HepG2 (cell line): Measurements from ENCODE around the gene MOXD1. TPM values are rescaled to one million over a fixed set of nuclear protein-coding genes. Genes with fewer than 3 reads are reported as not detected.

Experiments
- ATAC-seq: fragments of 200-7000 bp; cut with Tn5 transposase; 3 replicates; pipeline ENCODE4 v1.9.1; 2020; ENCODE audit warnings: mild to moderate bottlenecking, moderate library complexity
- BruUV-seq: library from RNA; stranded (reverse); fragments of 400-500 nt; replicated peaks from 2 replicates; lab custom pipeline; 2021; lab: Mats Ljungman, UMichigan
- CTCF ChIA-PET: fragments of 300-600 bp; formaldehyde crosslinking; extraction: SDS; loops from one replicate; lab custom pipeline; 2021; ENCODE audit warnings: low total read pairs, inconsistent platforms, low intra/inter-chr PET ratio; lab: Yijun Ruan, JAX
- POLR2A ChIA-PET: fragments of 350-600 bp; sonication (Branson Sonifier 250); formaldehyde crosslinking; loops from one replicate; lab custom pipeline; 2020; ENCODE audit warnings: antibody characterized with exemption, inconsistent platforms; lab: Yijun Ruan, JAX
- DNase-seq: peaks from one replicate; pipeline ENCODE4 v3.0.0-alpha.2; 2015; ENCODE audit warnings: low spot score
- FAIRE-seq: peaks from 3 replicates; lab custom pipeline; 2011; peaks lifted over from hg19 to GRCh38; lab: Jason Lieb, UNC
- H2AFZ ChIP-seq: one replicate; pipeline ENCODE4 v1.6.1; 2011; ENCODE audit warnings: low read length, inconsistent platforms
- H3K27ac ChIP-seq: fragments of 300-600 bp; 3 replicates; pipeline ENCODE4 v1.8.0; 2011; ENCODE audit warnings: mixed run types, mild to moderate bottlenecking, mixed read lengths, low read length, inconsistent platforms; ENCODE audit not compliant: insufficient read depth; ENCODE audit errors: extremely low read length
- H3K27me3 ChIP-seq, 2 experiments: fragments of 200-600 bp in 1 of 2; 2 replicates in 1 of 2; 3 replicates in 1 of 2; pipeline versions ENCODE4 v1.6.0 to v1.8.0; 2011; ENCODE audit warnings: low read length in 2 of 2, mild to moderate bottlenecking in 2 of 2, moderate library complexity in 2 of 2, inconsistent platforms in 1 of 2; ENCODE audit not compliant: insufficient read depth in 2 of 2, control insufficient read depth in 1 of 2
- H3K36me3 ChIP-seq, 2 experiments: fragments of 200-600 bp in 1 of 2; replicated peaks in 1 of 2; 2 replicates in 1 of 2; 3 replicates in 1 of 2; pipeline versions ENCODE4 v1.5.1 to v1.8.0; 2011; ENCODE audit warnings: low read length in 2 of 2, inconsistent platforms in 1 of 2; ENCODE audit not compliant: insufficient read depth in 2 of 2, control insufficient read depth in 1 of 2
- H3K4me1 ChIP-seq: 2 replicates; pipeline ENCODE4 v1.5.1; 2012; ENCODE audit warnings: low read length, inconsistent platforms; ENCODE audit not compliant: insufficient read depth
- H3K4me2 ChIP-seq: 2 replicates; pipeline ENCODE4 v1.6.0; 2011; ENCODE audit warnings: low read depth, low read length, inconsistent platforms
- H3K4me3 ChIP-seq, 3 experiments: fragments of 200-600 bp in 1 of 3; sonication (generic), shearing (Covaris generic) in 1 of 3; replicated peaks in 1 of 3; 2 replicates each; pipeline ENCODE4 v1.5.1; 2011 to 2016; ENCODE audit warnings: low read length in 3 of 3, inconsistent platforms in 2 of 3, low read depth in 2 of 3, mild to moderate bottlenecking in 2 of 3, control low read depth in 1 of 3, mixed read lengths in 1 of 3; ENCODE audit not compliant: insufficient read depth in 1 of 3
- H3K79me2 ChIP-seq: one replicate; pipeline ENCODE4 v1.6.1; 2011; ENCODE audit warnings: low read length, inconsistent platforms; ENCODE audit not compliant: insufficient read depth
- H3K9ac ChIP-seq: 2 replicates; pipeline ENCODE4 v1.6.0; 2011; ENCODE audit warnings: mild to moderate bottlenecking, low read depth, low read length, inconsistent platforms; ENCODE audit not compliant: insufficient read depth
- H3K9me3 ChIP-seq: 2 replicates; pipeline ENCODE4 v1.5.1; 2012; ENCODE audit warnings: mild to moderate bottlenecking, low read length
- H4K20me1 ChIP-seq: 2 replicates; pipeline ENCODE4 v1.6.0; 2011; ENCODE audit warnings: inconsistent platforms, mild to moderate bottlenecking, low read length, moderate library complexity; ENCODE audit not compliant: insufficient read depth
- ATF7 ChIP-seq, 2 experiments: fragments of 450-650 bp in 1 of 2; sonication (generic) in 1 of 2; formaldehyde crosslinking in 1 of 2; IDR thresholded peaks; 2 replicates each; pipeline versions ENCODE4 v1.4.0 to v1.6.1; 2016 to 2020; ENCODE audit warnings: antibody characterized with exemption in 1 of 2, mild to moderate bottlenecking in 1 of 2, missing genetic modification reagents in 1 of 2
- KAT8 ChIP-seq: IDR thresholded peaks from 2 replicates; pipeline ENCODE4 v1.6.1; 2016; ENCODE audit warnings: missing genetic modification reagents, missing compliant biosample characterization
- MAFF ChIP-seq: IDR thresholded peaks from 2 replicates; pipeline ENCODE4 v1.6.1; 2011; ENCODE audit warnings: low read depth, low read length, improper control_type of control experiment
- MAFK ChIP-seq, 2 experiments: IDR thresholded peaks in 1 of 2; conservative IDR thresholded peaks in 1 of 2; 2 replicates each; pipeline ENCODE4 v1.6.1; 2011; ENCODE audit warnings: improper control_type of control experiment in 2 of 2, low read length in 2 of 2
- MYNN ChIP-seq: sonication (generic); formaldehyde crosslinking; IDR thresholded peaks from 2 replicates; pipeline ENCODE4 v1.4.0; 2020; ENCODE audit warnings: mild to moderate bottlenecking, low read depth, missing genetic modification reagents
- PITX1 ChIP-seq: sonication (generic); formaldehyde crosslinking; IDR thresholded peaks from 2 replicates; pipeline ENCODE4 v1.5.1; 2020; ENCODE audit warnings: mild to moderate bottlenecking, missing genetic modification reagents
- RORA ChIP-seq: sonication (generic); formaldehyde crosslinking; IDR thresholded peaks from 2 replicates; pipeline ENCODE4 v1.5.0; 2020; ENCODE audit warnings: mild to moderate bottlenecking, missing genetic modification reagents, moderate library complexity
- SMYD3 ChIP-seq: sonication (generic); formaldehyde crosslinking; IDR thresholded peaks from 2 replicates; pipeline ENCODE4 v1.8.1; 2023; ENCODE audit warnings: mild to moderate bottlenecking, missing genetic modification reagents
- ZEB1 ChIP-seq: IDR thresholded peaks from 2 replicates; pipeline ENCODE4 v1.6.1; 2012; ENCODE audit warnings: mild to moderate bottlenecking, low read depth, inconsistent platforms; ENCODE audit not compliant: insufficient replicate concordance
- ZNF10 ChIP-seq: sonication (generic); formaldehyde crosslinking; IDR thresholded peaks from 2 replicates; pipeline ENCODE4 v1.4.0; 2020; ENCODE audit warnings: mild to moderate bottlenecking, low read depth, missing genetic modification reagents, borderline replicate concordance
- ZNF256 ChIP-seq: sonication (generic); formaldehyde crosslinking; conservative IDR thresholded peaks from 2 replicates; pipeline ENCODE4 v1.4.0; 2020; ENCODE audit warnings: missing genetic modification reagents
- ZNF672 ChIP-seq: sonication (generic); formaldehyde crosslinking; IDR thresholded peaks from 2 replicates; pipeline ENCODE4 v1.8.1; 2022; ENCODE audit warnings: missing genetic modification reagents
- ZSCAN9 ChIP-seq: IDR thresholded peaks from 2 replicates; pipeline ENCODE4 v1.6.1; 2016; ENCODE audit warnings: borderline replicate concordance
- WGBS: methylation state at CpG from one replicate; pipeline ENCODE4 v1.1.6; 2017; ENCODE audit warnings: low lambda C conversion rate; 5-methylcytosine and 5-hydroxymethylcytosine counted together
- in situ Hi-C: cut with HindIII; loops from 2 replicates; pipeline ENCODE4 v1.10.0; 2017; ENCODE audit warnings: low pct_unique_long_range_greater_than_20kb; ENCODE audit not compliant: extremely low pct_ligation_motif_present
- intact Hi-C: fragments of 100-400 bp; cut with micrococcal nuclease; formaldehyde crosslinking; loops from one replicate; pipeline ENCODE4 v1.10.0; 2022; ENCODE audit not compliant: unreplicated experiment
- polyA plus RNA-seq, 8 experiments: library from polyadenylated mRNA; depleted of rRNA in 3 of 8; stranded (reverse) in 7 of 8; unstranded in 1 of 8; fragments of >200 nt; fragmentation: Illumina TruSeq in 4 of 8; extraction: Trizol in 4 of 8; gene quantifications; 2 replicates each; pipeline versions ENCODE4 v1.2.1 to v1.2.3, GENCODE V29; 2011 to 2016; ENCODE audit warnings: low read depth in 4 of 8, missing spikeins in 1 of 8, mixed read lengths in 1 of 8; ENCODE audit not compliant: insufficient read depth in 1 of 8
- total RNA-seq, 5 experiments: library from RNA; depleted of rRNA; stranded (reverse); fragments of >200 nt; fragmentation: Illumina TruSeq; extraction: Trizol; gene quantifications; 2 replicates each; pipeline ENCODE4 v1.2.3, GENCODE V29; 2016; ENCODE audit warnings: low read depth in 1 of 5
- TF ChIP-seq, protein P1 (sequence below): IDR thresholded peaks from 2 replicates; pipeline ENCODE4 v1.6.1; 2012; ENCODE audit warnings: low read length, improper control_type of control experiment

The MOXD1 gene
- total and polyA plus RNA-seq, 2 of the 13 experiments (the other 11 are each of a cell fraction or from before 2014, with no cell fraction given), result 0.03 TPM; not detected in 1

DNA sequence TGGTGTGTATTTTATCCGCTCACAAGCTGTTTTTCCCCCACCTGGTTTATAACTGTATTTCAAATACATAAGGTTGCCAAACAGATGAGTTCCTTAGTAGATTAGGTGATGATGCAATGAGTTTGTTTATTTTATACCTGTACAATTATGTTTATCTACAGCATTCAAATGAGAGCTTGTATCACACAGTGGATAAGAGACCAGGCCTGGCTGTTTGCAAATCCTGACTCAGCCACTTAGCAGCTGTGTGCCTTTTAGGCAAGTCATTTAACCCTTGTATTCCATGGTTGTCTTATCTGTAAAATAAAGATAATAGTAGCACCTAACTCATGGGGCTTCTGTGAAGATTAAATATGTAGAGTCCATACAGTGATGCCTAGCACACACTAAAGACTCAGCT is 143.7 kb downstream of the MOXD1 start:
- DNase-seq (no peak), ATAC-seq (no peak), FAIRE-seq (no peak)
- 60% methylated on average over 1 of the region's 1 CpG for WGBS
- ChIA-PET CTCF (no interaction called here), POLR2A (no interaction called here)
- H3K9me3 ChIP-seq, result no peaks in the 10 kb centered on the region
- H3K79me2 ChIP-seq, result no peaks in the 10 kb centered on the region
- intact Hi-C loops (no loop called here), in situ Hi-C loops (no loop called here)
- H4K20me1 ChIP-seq, result no peaks in the 10 kb centered on the region
- H3K4me3 ChIP-seq, result no peak overlapping the region
- no peak overlapping the region for H3K4me2 ChIP-seq
- TF ChIP-seq ZSCAN9, result no peak
- TF ChIP-seq KAT8 (CRISPR knock-in tag), result no peak
- TF ChIP-seq ATF7 (IDR thresholded peaks at IDR 0.05), result peak; percentile 35; the same call in 1 of the 2 replicates
- TF ChIP-seq ATF7 (CRISPR knock-in tag; IDR thresholded peaks at IDR 0.05), result no peak
- TF ChIP-seq ZEB1, result no peak
- no TSS peak for BruUV-seq
- no peaks in the 10 kb centered on the region for H3K36me3 ChIP-seq
- H3K4me1 ChIP-seq, result no peaks in the 10 kb centered on the region
- H3K27ac ChIP-seq, result no peak overlapping the region
- no peaks in the 10 kb centered on the region for H3K27me3 ChIP-seq
- no peak overlapping the region for H2AFZ ChIP-seq
- H3K9ac ChIP-seq, result no peak overlapping the region

DNA sequence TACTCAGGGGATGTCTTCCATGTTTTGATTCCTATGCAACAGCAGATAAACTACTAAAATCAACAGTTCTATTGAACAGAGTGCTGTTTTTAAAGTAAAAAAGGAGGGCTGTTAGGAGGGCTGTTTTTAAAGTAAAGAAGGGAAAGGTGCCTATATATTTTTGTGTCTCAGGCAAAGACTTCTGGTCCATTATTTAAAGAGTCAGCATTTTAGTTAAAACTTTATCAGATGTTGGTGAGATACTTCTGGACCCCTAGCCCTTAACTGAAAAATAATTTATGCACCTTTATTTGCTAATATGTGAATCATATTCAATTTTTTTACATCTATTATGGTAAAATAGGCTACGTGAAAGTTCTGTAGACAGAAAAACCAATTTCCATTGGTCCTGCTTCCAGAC is 144.8 kb downstream of the MOXD1 start:
- Histone ChIP-seq H3K36me3 (no peaks in the 10 kb centered on the region), H3K4me1 (no peaks in the 10 kb centered on the region), H3K27me3 (peaks cover 0 to 1% of the 10 kb centered on the region in 2 experiments; a peak in 1 of 5 replicates), H3K79me2 (no peaks in the 10 kb centered on the region), H2AFZ (no peak overlapping the region), H3K9ac (no peak overlapping the region), H3K9me3 (peaks cover 9% of the 10 kb centered on the region; the same call in 1 of the 2 replicates), H3K4me2 (no peak overlapping the region), H3K4me3 (no peak overlapping the region), H3K27ac (no peak overlapping the region), H4K20me1 (no peaks in the 10 kb centered on the region)
- 24% methylated on average over 1 of the region's 1 CpG for WGBS
- in situ Hi-C loops, result no loop called here
- intact Hi-C loops, result no loop called here
- ATAC-seq (no peak), FAIRE-seq (no peak), DNase-seq (no peak)
- BruUV-seq, result no TSS peak
- POLR2A ChIA-PET, result no interaction called here
- CTCF ChIA-PET, result no interaction called here
- TF ChIP-seq, protein P1, sequence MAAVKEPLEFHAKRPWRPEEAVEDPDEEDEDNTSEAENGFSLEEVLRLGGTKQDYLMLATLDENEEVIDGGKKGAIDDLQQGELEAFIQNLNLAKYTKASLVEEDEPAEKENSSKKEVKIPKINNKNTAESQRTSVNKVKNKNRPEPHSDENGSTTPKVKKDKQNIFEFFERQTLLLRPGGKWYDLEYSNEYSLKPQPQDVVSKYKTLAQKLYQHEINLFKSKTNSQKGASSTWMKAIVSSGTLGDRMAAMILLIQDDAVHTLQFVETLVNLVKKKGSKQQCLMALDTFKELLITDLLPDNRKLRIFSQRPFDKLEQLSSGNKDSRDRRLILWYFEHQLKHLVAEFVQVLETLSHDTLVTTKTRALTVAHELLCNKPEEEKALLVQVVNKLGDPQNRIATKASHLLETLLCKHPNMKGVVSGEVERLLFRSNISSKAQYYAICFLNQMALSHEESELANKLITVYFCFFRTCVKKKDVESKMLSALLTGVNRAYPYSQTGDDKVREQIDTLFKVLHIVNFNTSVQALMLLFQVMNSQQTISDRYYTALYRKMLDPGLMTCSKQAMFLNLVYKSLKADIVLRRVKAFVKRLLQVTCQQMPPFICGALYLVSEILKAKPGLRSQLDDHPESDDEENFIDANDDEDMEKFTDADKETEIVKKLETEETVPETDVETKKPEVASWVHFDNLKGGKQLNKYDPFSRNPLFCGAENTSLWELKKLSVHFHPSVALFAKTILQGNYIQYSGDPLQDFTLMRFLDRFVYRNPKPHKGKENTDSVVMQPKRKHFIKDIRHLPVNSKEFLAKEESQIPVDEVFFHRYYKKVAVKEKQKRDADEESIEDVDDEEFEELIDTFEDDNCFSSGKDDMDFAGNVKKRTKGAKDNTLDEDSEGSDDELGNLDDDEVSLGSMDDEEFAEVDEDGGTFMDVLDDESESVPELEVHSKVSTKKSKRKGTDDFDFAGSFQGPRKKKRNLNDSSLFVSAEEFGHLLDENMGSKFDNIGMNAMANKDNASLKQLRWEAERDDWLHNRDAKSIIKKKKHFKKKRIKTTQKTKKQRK, result no peak
- no peak for TF ChIP-seq RORA (CRISPR knock-in tag)
- no peak for TF ChIP-seq ZNF10 (CRISPR knock-in tag)
- peak; percentile 67 to 81 for TF ChIP-seq MAFK (conservative IDR thresholded peaks at IDR 0.05 in 1 of 2, IDR thresholded peaks at IDR 0.05 in 1 of 2; ENCODE audit: low read length in 2 of 2)
- no peak for TF ChIP-seq ZNF256 (CRISPR knock-in tag)
- no peak for TF ChIP-seq MYNN (CRISPR knock-in tag)
- no peak for TF ChIP-seq ZNF672 (CRISPR knock-in tag)
- TF ChIP-seq MAFF, result peak; percentile 72
- TF ChIP-seq SMYD3 (CRISPR knock-in tag), result no peak
- TF ChIP-seq PITX1 (CRISPR knock-in tag), result no peak
